ENCODE measurements around the gene ZNF764.

ZNF764 gene

DNA sequence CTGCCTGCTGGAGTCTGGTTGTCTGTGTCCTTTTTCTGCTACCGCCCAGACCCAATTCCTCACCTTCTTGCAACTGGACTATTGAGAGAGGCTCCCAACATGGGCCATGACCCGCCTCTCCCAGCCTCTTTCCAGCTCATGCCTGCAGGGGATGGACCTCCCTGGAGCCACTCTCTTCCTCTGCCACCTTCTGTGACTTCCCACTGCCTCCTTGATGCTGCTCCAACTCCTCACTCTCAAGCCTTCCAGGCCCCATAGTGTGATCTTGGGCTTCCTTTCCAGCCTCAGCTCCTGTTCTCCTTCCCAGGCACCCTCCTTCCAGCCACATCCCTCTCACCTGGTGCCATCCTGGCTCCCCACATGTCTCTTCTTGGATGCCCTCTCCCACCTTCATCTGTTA, 42.9 kb downstream of the ZNF764 start:
- Histone ChIP-seq H3K27ac (ENCODE audit: poor library complexity, severe bottlenecking) (no peak overlapping the region), H3K4me1 (ENCODE audit: insufficient read depth, poor library complexity, severe bottlenecking) (no peaks in the 10 kb centered on the region), H3K27me3 (ENCODE audit: insufficient read depth, poor library complexity, severe bottlenecking) (no peaks in the 10 kb centered on the region), H3K9me3 (ENCODE audit: severe bottlenecking) (no peaks in the 10 kb centered on the region), H3K36me3 (ENCODE audit: low read depth) (no peaks in the 10 kb centered on the region), H3K4me3 (ENCODE audit: severe bottlenecking) (no peak overlapping the region)
- no peak for ATAC-seq (ENCODE audit: low read depth)
- TF ChIP-seq, protein P1, sequence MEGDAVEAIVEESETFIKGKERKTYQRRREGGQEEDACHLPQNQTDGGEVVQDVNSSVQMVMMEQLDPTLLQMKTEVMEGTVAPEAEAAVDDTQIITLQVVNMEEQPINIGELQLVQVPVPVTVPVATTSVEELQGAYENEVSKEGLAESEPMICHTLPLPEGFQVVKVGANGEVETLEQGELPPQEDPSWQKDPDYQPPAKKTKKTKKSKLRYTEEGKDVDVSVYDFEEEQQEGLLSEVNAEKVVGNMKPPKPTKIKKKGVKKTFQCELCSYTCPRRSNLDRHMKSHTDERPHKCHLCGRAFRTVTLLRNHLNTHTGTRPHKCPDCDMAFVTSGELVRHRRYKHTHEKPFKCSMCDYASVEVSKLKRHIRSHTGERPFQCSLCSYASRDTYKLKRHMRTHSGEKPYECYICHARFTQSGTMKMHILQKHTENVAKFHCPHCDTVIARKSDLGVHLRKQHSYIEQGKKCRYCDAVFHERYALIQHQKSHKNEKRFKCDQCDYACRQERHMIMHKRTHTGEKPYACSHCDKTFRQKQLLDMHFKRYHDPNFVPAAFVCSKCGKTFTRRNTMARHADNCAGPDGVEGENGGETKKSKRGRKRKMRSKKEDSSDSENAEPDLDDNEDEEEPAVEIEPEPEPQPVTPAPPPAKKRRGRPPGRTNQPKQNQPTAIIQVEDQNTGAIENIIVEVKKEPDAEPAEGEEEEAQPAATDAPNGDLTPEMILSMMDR (IDR thresholded peaks at IDR 0.05; ENCODE audit: poor library complexity, severe bottlenecking), result no peak
- no peak for DNase-seq (ENCODE audit: low spot score)

DNA sequence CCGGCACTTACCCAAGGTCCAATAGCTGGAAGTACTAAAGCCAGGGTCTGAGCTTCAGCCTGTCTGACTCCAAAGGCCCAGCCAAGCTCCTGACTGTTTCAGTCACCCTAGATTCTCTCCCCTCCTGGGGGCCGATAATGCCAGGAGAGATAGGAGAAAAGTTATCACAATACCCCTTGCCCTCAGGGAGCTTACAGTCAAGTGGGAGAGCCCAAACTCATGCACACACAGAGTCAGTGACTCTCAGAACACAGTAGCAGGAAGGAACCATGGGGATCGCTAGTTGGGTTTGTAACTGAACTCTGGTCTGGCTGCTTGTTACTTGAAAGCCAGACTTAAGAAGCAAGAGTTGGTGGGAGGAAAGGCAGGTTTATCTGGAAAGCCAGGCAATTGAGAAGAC, 46.7 kb downstream of the ZNF764 start:
- no peak overlapping the region for H3K27ac ChIP-seq (ENCODE audit: poor library complexity, severe bottlenecking)
- H3K27me3 ChIP-seq (ENCODE audit: insufficient read depth, poor library complexity, severe bottlenecking), result no peaks in the 10 kb centered on the region
- DNase-seq (ENCODE audit: low spot score) (no peak), ATAC-seq (ENCODE audit: low read depth) (no peak)
- TF ChIP-seq, protein P1 (IDR thresholded peaks at IDR 0.05; ENCODE audit: poor library complexity, severe bottlenecking), result no peak
- H3K4me1 ChIP-seq (ENCODE audit: insufficient read depth, poor library complexity, severe bottlenecking), result no peaks in the 10 kb centered on the region
- no peaks in the 10 kb centered on the region for H3K9me3 ChIP-seq (ENCODE audit: severe bottlenecking)
- no peak overlapping the region for H3K4me3 ChIP-seq (ENCODE audit: severe bottlenecking)
- H3K36me3 ChIP-seq (ENCODE audit: low read depth), result no peaks in the 10 kb centered on the region

DNA sequence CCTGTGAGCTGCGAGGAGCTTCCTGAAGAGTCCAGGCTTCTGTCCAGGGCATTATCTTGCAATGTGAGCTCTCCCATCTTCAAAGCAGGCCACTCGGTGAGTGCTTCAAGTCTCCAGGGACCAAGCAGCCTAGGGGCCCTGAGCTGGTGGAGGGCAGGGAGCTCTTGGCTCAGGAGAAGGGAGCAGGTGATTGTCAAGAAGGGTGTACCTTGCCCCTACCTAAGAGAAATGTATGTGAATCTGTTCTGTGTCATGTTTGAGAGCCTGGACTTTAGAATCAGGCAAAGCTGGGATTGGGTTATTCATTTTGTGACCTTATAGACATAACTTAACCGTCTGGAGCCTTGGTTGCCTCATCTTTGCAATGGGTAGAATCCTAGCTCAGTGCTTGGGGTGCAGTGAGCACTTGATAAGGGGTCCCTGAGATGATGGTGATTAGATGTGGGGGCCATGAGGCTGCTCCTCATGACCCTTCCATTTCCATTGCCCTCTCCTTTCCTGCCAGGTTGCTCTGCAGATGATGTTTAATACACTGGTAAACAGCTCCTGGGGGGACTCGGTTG, 47.7 kb downstream of the ZNF764 start:
- Histone ChIP-seq H3K27me3 (ENCODE audit: insufficient read depth, poor library complexity, severe bottlenecking) (no peaks in the 10 kb centered on the region), H3K4me3 (ENCODE audit: severe bottlenecking) (no peak overlapping the region), H3K9me3 (ENCODE audit: severe bottlenecking) (no peaks in the 10 kb centered on the region), H3K27ac (ENCODE audit: poor library complexity, severe bottlenecking) (no peak overlapping the region), H3K36me3 (ENCODE audit: low read depth) (no peaks in the 10 kb centered on the region), H3K4me1 (ENCODE audit: insufficient read depth, poor library complexity, severe bottlenecking) (no peaks in the 10 kb centered on the region)
- no peak for ATAC-seq (ENCODE audit: low read depth)
- no peak for DNase-seq (ENCODE audit: low spot score)
- TF ChIP-seq, protein P1 (IDR thresholded peaks at IDR 0.05; ENCODE audit: poor library complexity, severe bottlenecking), result no peak

DNA sequence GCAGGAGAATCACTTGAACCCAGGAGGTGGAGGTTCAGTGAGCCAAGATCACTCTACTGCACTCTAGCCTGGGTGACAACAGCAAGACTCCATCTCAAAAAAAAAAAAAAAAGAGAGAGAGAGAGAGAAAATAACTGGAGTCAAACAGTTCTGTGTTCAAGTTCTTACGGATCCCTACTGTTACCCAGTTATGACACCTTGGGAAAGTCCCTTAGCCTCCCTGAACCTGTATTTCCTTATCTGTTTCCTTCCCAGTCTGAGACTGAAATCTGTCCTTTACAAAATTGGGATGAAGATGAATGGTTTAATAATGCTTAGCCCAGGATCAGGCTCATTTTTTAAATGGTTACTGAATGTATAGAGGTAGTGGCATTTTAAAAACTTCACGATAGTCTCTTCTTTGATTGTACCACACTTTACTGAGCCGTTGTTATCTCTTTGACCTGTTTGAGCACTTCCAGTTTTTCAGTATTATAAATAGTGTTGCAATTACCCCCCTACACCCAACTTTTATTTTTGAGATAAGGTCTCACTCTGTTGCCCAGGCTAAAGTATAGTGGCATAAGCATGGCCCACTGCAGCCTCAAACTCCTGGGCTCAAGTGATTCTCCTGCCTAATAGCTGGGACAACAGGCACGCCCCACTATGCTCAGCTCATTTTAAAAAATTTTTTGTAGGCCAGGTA, 49.0 kb downstream of the ZNF764 start:
- ATAC-seq (ENCODE audit: low read depth), result no peak
- no peaks in the 10 kb centered on the region for H3K36me3 ChIP-seq (ENCODE audit: low read depth)
- H3K4me3 ChIP-seq (ENCODE audit: severe bottlenecking), result no peak overlapping the region
- H3K27me3 ChIP-seq (ENCODE audit: insufficient read depth, poor library complexity, severe bottlenecking), result no peaks in the 10 kb centered on the region
- TF ChIP-seq, protein P1 (IDR thresholded peaks at IDR 0.05; ENCODE audit: poor library complexity, severe bottlenecking), result no peak
- no peaks in the 10 kb centered on the region for H3K4me1 ChIP-seq (ENCODE audit: insufficient read depth, poor library complexity, severe bottlenecking)
- H3K27ac ChIP-seq (ENCODE audit: poor library complexity, severe bottlenecking), result no peak overlapping the region
- H3K9me3 ChIP-seq (ENCODE audit: severe bottlenecking), result no peaks in the 10 kb centered on the region
- no peak for DNase-seq (ENCODE audit: low spot score)

Data from RWPE2 (cell line).